ENCODE data around the gene CRACDL.

The CRACDL gene

GRCh38 chr2:98912957-98913915 is 22.8 kb downstream of the CRACDL start:
- no peaks in the 10 kb centered on the region for H3K9me3 ChIP-seq (ENCODE audit: control insufficient read depth in 2 of 2, low read length in 2 of 2)
- no peak overlapping the region for H3K9ac ChIP-seq (ENCODE audit: low read depth in 1 of 2, low read length in 2 of 2)
- no peak overlapping the region for H3K27ac ChIP-seq (ENCODE audit: low read depth in 2 of 2, low read length in 2 of 2)
- H3K4me1 ChIP-seq (ENCODE audit: control insufficient read depth in 2 of 2, insufficient read depth in 2 of 2, low read length in 2 of 2), result peaks cover 0 to 2% of the 10 kb centered on the region in 2 donors
- H3K36me3 ChIP-seq (ENCODE audit: control insufficient read depth in 2 of 2, insufficient read depth in 2 of 2, low read length in 2 of 2), result no peaks in the 10 kb centered on the region
- no peaks in the 10 kb centered on the region for H3K27me3 ChIP-seq (ENCODE audit: control insufficient read depth in 2 of 2, insufficient read depth in 2 of 2, low read length in 2 of 2)
- no peak overlapping the region for H3K4me3 ChIP-seq (ENCODE audit: low read length in 2 of 2)

- H3K27ac ChIP-seq (ENCODE audit: low read depth in 2 of 2, low read length in 2 of 2), result no peak overlapping the region
- no peak overlapping the region for H3K9ac ChIP-seq (ENCODE audit: low read depth in 1 of 2, low read length in 2 of 2)
- H3K4me3 ChIP-seq (ENCODE audit: low read length in 2 of 2), result no peak overlapping the region
- H3K9me3 ChIP-seq (ENCODE audit: control insufficient read depth in 2 of 2, low read length in 2 of 2), result no peaks in the 10 kb centered on the region
- H3K27me3 ChIP-seq (ENCODE audit: control insufficient read depth in 2 of 2, insufficient read depth in 2 of 2, low read length in 2 of 2), result no peaks in the 10 kb centered on the region
- peaks cover 0 to 2% of the 10 kb centered on the region in 2 donors for H3K4me1 ChIP-seq (ENCODE audit: control insufficient read depth in 2 of 2, insufficient read depth in 2 of 2, low read length in 2 of 2)
- no peaks in the 10 kb centered on the region for H3K36me3 ChIP-seq (ENCODE audit: control insufficient read depth in 2 of 2, insufficient read depth in 2 of 2, low read length in 2 of 2)
Measured at GRCh38 chr2:98912221-98912851, 23.7 kb downstream of the CRACDL start.

- Histone ChIP-seq H3K27me3 (ENCODE audit: control insufficient read depth in 2 of 2, insufficient read depth in 2 of 2, low read length in 2 of 2) (no peaks in the 10 kb centered on the region), H3K4me1 (ENCODE audit: control insufficient read depth in 2 of 2, insufficient read depth in 2 of 2, low read length in 2 of 2) (peaks cover 0 to 2% of the 10 kb centered on the region in 2 donors), H3K9me3 (ENCODE audit: control insufficient read depth in 2 of 2, low read length in 2 of 2) (no peaks in the 10 kb centered on the region), H3K36me3 (ENCODE audit: control insufficient read depth in 2 of 2, insufficient read depth in 2 of 2, low read length in 2 of 2) (no peaks in the 10 kb centered on the region), H3K4me3 (ENCODE audit: low read length in 2 of 2) (no peak overlapping the region), H3K9ac (ENCODE audit: low read depth in 1 of 2, low read length in 2 of 2) (no peak overlapping the region), H3K27ac (ENCODE audit: low read depth in 2 of 2, low read length in 2 of 2) (no peak overlapping the region)
Measured at GRCh38 chr2:98911376-98912154, 24.5 kb downstream of the CRACDL start.

GRCh38 chr2:98911126-98911375 is 25.0 kb downstream of the CRACDL start:
- Histone ChIP-seq H3K4me3 (ENCODE audit: low read length in 2 of 2) (no peak overlapping the region), H3K9me3 (ENCODE audit: control insufficient read depth in 2 of 2, low read length in 2 of 2) (no peaks in the 10 kb centered on the region), H3K9ac (ENCODE audit: low read depth in 1 of 2, low read length in 2 of 2) (no peak overlapping the region), H3K36me3 (ENCODE audit: control insufficient read depth in 2 of 2, insufficient read depth in 2 of 2, low read length in 2 of 2) (no peaks in the 10 kb centered on the region), H3K4me1 (ENCODE audit: control insufficient read depth in 2 of 2, insufficient read depth in 2 of 2, low read length in 2 of 2) (peaks cover 0 to 2% of the 10 kb centered on the region in 2 donors), H3K27me3 (ENCODE audit: control insufficient read depth in 2 of 2, insufficient read depth in 2 of 2, low read length in 2 of 2) (no peaks in the 10 kb centered on the region), H3K27ac (ENCODE audit: low read depth in 2 of 2, low read length in 2 of 2) (no peak overlapping the region)

GRCh38 chr2:98910349-98911125 is 25.5 kb downstream of the CRACDL start:
- Histone ChIP-seq H3K4me3 (ENCODE audit: low read length in 2 of 2) (no peak overlapping the region), H3K27ac (ENCODE audit: low read depth in 2 of 2, low read length in 2 of 2) (no peak overlapping the region), H3K9me3 (ENCODE audit: control insufficient read depth in 2 of 2, low read length in 2 of 2) (no peaks in the 10 kb centered on the region), H3K36me3 (ENCODE audit: control insufficient read depth in 2 of 2, insufficient read depth in 2 of 2, low read length in 2 of 2) (no peaks in the 10 kb centered on the region), H3K9ac (ENCODE audit: low read depth in 1 of 2, low read length in 2 of 2) (no peak overlapping the region), H3K27me3 (ENCODE audit: control insufficient read depth in 2 of 2, insufficient read depth in 2 of 2, low read length in 2 of 2) (no peaks in the 10 kb centered on the region), H3K4me1 (ENCODE audit: control insufficient read depth in 2 of 2, insufficient read depth in 2 of 2, low read length in 2 of 2) (peaks cover 0 to 2% of the 10 kb centered on the region in 2 donors)

GRCh38 chr2:98909317-98910211 is 26.5 kb downstream of the CRACDL start:
- H3K9ac ChIP-seq (ENCODE audit: low read depth in 1 of 2, low read length in 2 of 2), result no peak overlapping the region
- no peak overlapping the region for H3K27ac ChIP-seq (ENCODE audit: low read depth in 2 of 2, low read length in 2 of 2)
- H3K9me3 ChIP-seq (ENCODE audit: control insufficient read depth in 2 of 2, low read length in 2 of 2), result no peaks in the 10 kb centered on the region
- peaks cover 0 to 2% of the 10 kb centered on the region in 2 donors for H3K4me1 ChIP-seq (ENCODE audit: control insufficient read depth in 2 of 2, insufficient read depth in 2 of 2, low read length in 2 of 2)
- H3K4me3 ChIP-seq (ENCODE audit: low read length in 2 of 2), result no peak overlapping the region
- H3K36me3 ChIP-seq (ENCODE audit: control insufficient read depth in 2 of 2, insufficient read depth in 2 of 2, low read length in 2 of 2), result no peaks in the 10 kb centered on the region
- H3K27me3 ChIP-seq (ENCODE audit: control insufficient read depth in 2 of 2, insufficient read depth in 2 of 2, low read length in 2 of 2), result no peaks in the 10 kb centered on the region

GRCh38 chr2:98908931-98909316 is 27.1 kb downstream of the CRACDL start:
- Histone ChIP-seq H3K9me3 (ENCODE audit: control insufficient read depth in 2 of 2, low read length in 2 of 2) (no peaks in the 10 kb centered on the region), H3K27me3 (ENCODE audit: control insufficient read depth in 2 of 2, insufficient read depth in 2 of 2, low read length in 2 of 2) (no peaks in the 10 kb centered on the region), H3K4me1 (ENCODE audit: control insufficient read depth in 2 of 2, insufficient read depth in 2 of 2, low read length in 2 of 2) (peaks cover 0 to 2% of the 10 kb centered on the region in 2 donors), H3K9ac (ENCODE audit: low read depth in 1 of 2, low read length in 2 of 2) (no peak overlapping the region), H3K27ac (ENCODE audit: low read depth in 2 of 2, low read length in 2 of 2) (no peak overlapping the region), H3K36me3 (ENCODE audit: control insufficient read depth in 2 of 2, insufficient read depth in 2 of 2, low read length in 2 of 2) (no peaks in the 10 kb centered on the region), H3K4me3 (ENCODE audit: low read length in 2 of 2) (no peak overlapping the region)

GRCh38 chr2:98907966-98908905 is 27.8 kb downstream of the CRACDL start:
- no peak overlapping the region for H3K9ac ChIP-seq (ENCODE audit: low read depth in 1 of 2, low read length in 2 of 2)
- no peaks in the 10 kb centered on the region for H3K36me3 ChIP-seq (ENCODE audit: control insufficient read depth in 2 of 2, insufficient read depth in 2 of 2, low read length in 2 of 2)
- no peaks in the 10 kb centered on the region for H3K9me3 ChIP-seq (ENCODE audit: control insufficient read depth in 2 of 2, low read length in 2 of 2)
- H3K4me1 ChIP-seq (ENCODE audit: control insufficient read depth in 2 of 2, insufficient read depth in 2 of 2, low read length in 2 of 2), result peaks cover 0 to 2% of the 10 kb centered on the region in 2 donors
- no peak overlapping the region for H3K4me3 ChIP-seq (ENCODE audit: low read length in 2 of 2)
- no peak overlapping the region for H3K27ac ChIP-seq (ENCODE audit: low read depth in 2 of 2, low read length in 2 of 2)
- no peaks in the 10 kb centered on the region for H3K27me3 ChIP-seq (ENCODE audit: control insufficient read depth in 2 of 2, insufficient read depth in 2 of 2, low read length in 2 of 2)

Data from mucosa of rectum (tissue), 2 donors.